GM12891 (cell line): ENCODE measurements around the gene KCNQ2.

Experiments
- PAX5 ChIP-seq: IDR thresholded peaks from 2 replicates; pipeline ENCODE4 v1.6.1; 2011; ENCODE audit warnings: low read length, moderate library complexity, mild to moderate bottlenecking; ENCODE audit not compliant: insufficient read depth, severe bottlenecking
- POLR2A ChIP-seq: IDR thresholded peaks from 2 replicates; pipeline ENCODE4 v1.6.1; 2011; ENCODE audit warnings: low read depth, low read length, control low read depth
- POLR2AphosphoS5 ChIP-seq: IDR thresholded peaks from 2 replicates; pipeline ENCODE4 v1.6.1; 2011; ENCODE audit warnings: low read depth, low read length, control low read depth
- POU2F2 ChIP-seq: IDR thresholded peaks from 2 replicates; pipeline ENCODE4 v1.6.1; 2011; ENCODE audit warnings: low read depth, mild to moderate bottlenecking, control low read depth, low read length, moderate library complexity
- SPI1 ChIP-seq: IDR thresholded peaks from 2 replicates; pipeline ENCODE4 v1.6.1; 2011; ENCODE audit warnings: low read depth, low read length, control low read depth
- TAF1 ChIP-seq: IDR thresholded peaks from 2 replicates; pipeline ENCODE4 v1.6.1; 2011; ENCODE audit warnings: low read depth, low read length, control low read depth

DNA sequence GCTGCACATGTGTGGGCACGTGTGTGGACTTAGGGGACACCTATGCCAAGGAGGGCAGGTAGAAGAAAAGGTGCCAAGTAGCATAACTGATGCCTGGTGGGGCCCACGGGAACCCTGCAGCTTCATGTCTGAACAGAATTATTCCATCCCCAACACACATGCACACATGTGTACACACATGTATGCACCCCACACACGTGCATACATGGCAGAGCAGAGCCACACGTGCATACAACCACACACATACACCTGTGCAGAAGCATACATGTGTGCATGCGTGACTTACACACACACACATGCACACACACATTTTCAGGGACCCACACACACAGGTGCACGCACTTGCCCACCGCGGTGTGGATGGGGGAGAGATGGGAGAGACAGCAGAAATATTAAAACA is 59.6 kb downstream of the KCNQ2 start:
- TF ChIP-seq POLR2A (no peak), TAF1 (no peak), POLR2AphosphoS5 (no peak), PAX5 (no peak), SPI1 (no peak), POU2F2 (no peak)
